ENCODE results near the gene C5orf47. TPM values are rescaled to one million over a fixed set of nuclear protein-coding genes. Genes with fewer than 3 reads are reported as not detected.

The C5orf47 gene
- total RNA-seq, 2 donors from 2014 or later, result not detected

GRCh38 chr5:173969167-173970049, 19.6 kb upstream of the C5orf47 start:
- Mint-ChIP-seq H3K36me3 (ENCODE audit: low read depth) (no peaks in the 10 kb centered on the region), H3K27ac (peak overlapping the region; percentile 40), H3K9me3 (no peaks in the 10 kb centered on the region), H3K4me1 (peaks cover 54% of the 10 kb centered on the region), H3K27me3 (ENCODE audit: insufficient read depth) (no peaks in the 10 kb centered on the region), H3K4me3 (no peak overlapping the region)
- H3K4me1 ChIP-seq (ENCODE audit: control insufficient read depth, insufficient read depth, low read length), result peaks cover 12% of the 10 kb centered on the region
- H3K9ac ChIP-seq (ENCODE audit: extremely low read depth, low read length, poor library complexity, severe bottlenecking), result no peak overlapping the region
- peak overlapping the region; percentile 34 for H3K27ac ChIP-seq (ENCODE audit: low read depth, low read length)
- WGBS, 2 experiments (ENCODE audit: insufficient coverage in 1 of 2, insufficient read length in 1 of 2), result 68 to 77% methylated on average over 9 to 12 of the region's 12 CpGs
- peak; percentile 71 for DNase-seq
- TF ChIP-seq, protein P1, sequence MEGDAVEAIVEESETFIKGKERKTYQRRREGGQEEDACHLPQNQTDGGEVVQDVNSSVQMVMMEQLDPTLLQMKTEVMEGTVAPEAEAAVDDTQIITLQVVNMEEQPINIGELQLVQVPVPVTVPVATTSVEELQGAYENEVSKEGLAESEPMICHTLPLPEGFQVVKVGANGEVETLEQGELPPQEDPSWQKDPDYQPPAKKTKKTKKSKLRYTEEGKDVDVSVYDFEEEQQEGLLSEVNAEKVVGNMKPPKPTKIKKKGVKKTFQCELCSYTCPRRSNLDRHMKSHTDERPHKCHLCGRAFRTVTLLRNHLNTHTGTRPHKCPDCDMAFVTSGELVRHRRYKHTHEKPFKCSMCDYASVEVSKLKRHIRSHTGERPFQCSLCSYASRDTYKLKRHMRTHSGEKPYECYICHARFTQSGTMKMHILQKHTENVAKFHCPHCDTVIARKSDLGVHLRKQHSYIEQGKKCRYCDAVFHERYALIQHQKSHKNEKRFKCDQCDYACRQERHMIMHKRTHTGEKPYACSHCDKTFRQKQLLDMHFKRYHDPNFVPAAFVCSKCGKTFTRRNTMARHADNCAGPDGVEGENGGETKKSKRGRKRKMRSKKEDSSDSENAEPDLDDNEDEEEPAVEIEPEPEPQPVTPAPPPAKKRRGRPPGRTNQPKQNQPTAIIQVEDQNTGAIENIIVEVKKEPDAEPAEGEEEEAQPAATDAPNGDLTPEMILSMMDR (conservative IDR thresholded peaks at IDR 0.05), result no peak
- H3K9me3 ChIP-seq (ENCODE audit: control insufficient read depth, low read length), result no peaks in the 10 kb centered on the region
- no peak overlapping the region for H3K4me3 ChIP-seq (ENCODE audit: low read length)
- no peaks in the 10 kb centered on the region for H3K36me3 ChIP-seq (ENCODE audit: control insufficient read depth, insufficient read depth, low read length)
- H3K27me3 ChIP-seq (ENCODE audit: control insufficient read depth, insufficient read depth, low read length, poor library complexity, severe bottlenecking), result no peaks in the 10 kb centered on the region

GRCh38 chr5:173970878-173971650, 17.9 kb upstream of the C5orf47 start:
- H3K36me3 ChIP-seq (ENCODE audit: control insufficient read depth, insufficient read depth, low read length), result no peaks in the 10 kb centered on the region
- H3K9me3 Mint-ChIP-seq, result no peaks in the 10 kb centered on the region
- TF ChIP-seq, protein P1 (conservative IDR thresholded peaks at IDR 0.05), result peak; percentile 52
- H3K9ac ChIP-seq (ENCODE audit: extremely low read depth, low read length, poor library complexity, severe bottlenecking), result no peak overlapping the region
- H3K27ac ChIP-seq (ENCODE audit: low read depth, low read length), result no peak overlapping the region
- H3K27me3 Mint-ChIP-seq (ENCODE audit: insufficient read depth), result no peaks in the 10 kb centered on the region
- H3K4me1 ChIP-seq (ENCODE audit: control insufficient read depth, insufficient read depth, low read length), result peaks cover 12% of the 10 kb centered on the region
- WGBS, 2 experiments (ENCODE audit: insufficient coverage in 1 of 2, insufficient read length in 1 of 2), result 90 to 94% methylated on average over 14 to 18 of the region's 18 CpGs
- H3K4me3 ChIP-seq (ENCODE audit: low read length), result no peak overlapping the region
- DNase-seq, result peak; percentile 63
- H3K27ac Mint-ChIP-seq, result peak overlapping the region; percentile 7
- no peaks in the 10 kb centered on the region for H3K9me3 ChIP-seq (ENCODE audit: control insufficient read depth, low read length)
- H3K4me1 Mint-ChIP-seq, result peaks cover 54% of the 10 kb centered on the region
- no peaks in the 10 kb centered on the region for H3K36me3 Mint-ChIP-seq (ENCODE audit: low read depth)
- no peaks in the 10 kb centered on the region for H3K27me3 ChIP-seq (ENCODE audit: control insufficient read depth, insufficient read depth, low read length, poor library complexity, severe bottlenecking)
- no peak overlapping the region for H3K4me3 Mint-ChIP-seq

DNA sequence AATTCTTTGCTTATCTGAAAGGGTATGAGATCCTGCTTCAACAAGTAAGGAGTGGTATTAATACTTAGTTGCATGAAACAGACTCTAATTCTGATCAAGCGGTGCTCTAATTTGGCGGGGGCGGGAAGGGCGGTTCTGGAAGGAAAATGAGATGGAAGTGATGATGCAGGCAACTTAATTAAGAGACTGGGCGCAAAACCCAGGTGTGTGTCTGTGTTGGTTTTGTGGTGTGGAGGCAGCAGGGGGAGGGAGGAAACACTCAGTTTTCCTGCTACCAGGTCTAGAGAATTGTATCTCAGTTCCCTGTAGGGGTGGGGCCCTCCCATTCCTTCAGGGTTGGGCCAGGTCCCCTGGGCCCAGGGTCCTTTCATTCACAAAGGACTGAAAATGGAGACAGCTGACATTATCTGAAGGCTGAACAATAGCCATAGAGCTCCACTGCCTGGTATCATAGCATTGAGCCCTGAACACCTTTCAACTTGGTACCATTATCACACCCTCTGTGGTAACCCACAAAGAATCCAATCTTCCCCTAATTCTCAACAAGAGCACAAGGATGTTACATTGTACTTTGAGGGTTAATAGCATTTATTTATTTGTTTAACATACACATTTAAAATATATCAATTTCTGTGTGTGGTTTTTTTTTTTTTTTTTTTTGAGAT, 17.2 kb upstream of the C5orf47 start:
- TF ChIP-seq, protein P1 (conservative IDR thresholded peaks at IDR 0.05), result no peak
- Mint-ChIP-seq H3K36me3 (ENCODE audit: low read depth) (no peaks in the 10 kb centered on the region), H3K27ac (peak overlapping the region; percentile 10), H3K4me3 (no peak overlapping the region), H3K9me3 (no peaks in the 10 kb centered on the region), H3K27me3 (ENCODE audit: insufficient read depth) (no peaks in the 10 kb centered on the region), H3K4me1 (peaks cover 54% of the 10 kb centered on the region)
- H3K27ac ChIP-seq (ENCODE audit: low read depth, low read length), result no peak overlapping the region
- DNase-seq, result no peak
- H3K9me3 ChIP-seq (ENCODE audit: control insufficient read depth, low read length), result no peaks in the 10 kb centered on the region
- H3K27me3 ChIP-seq (ENCODE audit: control insufficient read depth, insufficient read depth, low read length, poor library complexity, severe bottlenecking), result no peaks in the 10 kb centered on the region
- no peaks in the 10 kb centered on the region for H3K36me3 ChIP-seq (ENCODE audit: control insufficient read depth, insufficient read depth, low read length)
- no peak overlapping the region for H3K4me3 ChIP-seq (ENCODE audit: low read length)
- H3K4me1 ChIP-seq (ENCODE audit: control insufficient read depth, insufficient read depth, low read length), result peaks cover 12% of the 10 kb centered on the region
- WGBS, 2 experiments (ENCODE audit: insufficient coverage in 1 of 2, insufficient read length in 1 of 2), result 94 to 100% methylated on average over 4 to 5 of the region's 5 CpGs
- H3K9ac ChIP-seq (ENCODE audit: extremely low read depth, low read length, poor library complexity, severe bottlenecking), result no peak overlapping the region
